G401.6 (cell line): ENCODE results near the gene TMEM156.

Experiments used
- FAIRE-seq: peaks from 2 replicates; lab custom pipeline; 2012; peaks lifted over from hg19 to GRCh38; lab: Jason Lieb, UNC

The TMEM156 gene

GRCh38 chr4:38923746-38924145, 108.5 kb downstream of the TMEM156 start:
- FAIRE-seq: no peak

GRCh38 chr4:38921151-38921550, 111.1 kb downstream of the TMEM156 start:
- FAIRE-seq: no peak

DNA sequence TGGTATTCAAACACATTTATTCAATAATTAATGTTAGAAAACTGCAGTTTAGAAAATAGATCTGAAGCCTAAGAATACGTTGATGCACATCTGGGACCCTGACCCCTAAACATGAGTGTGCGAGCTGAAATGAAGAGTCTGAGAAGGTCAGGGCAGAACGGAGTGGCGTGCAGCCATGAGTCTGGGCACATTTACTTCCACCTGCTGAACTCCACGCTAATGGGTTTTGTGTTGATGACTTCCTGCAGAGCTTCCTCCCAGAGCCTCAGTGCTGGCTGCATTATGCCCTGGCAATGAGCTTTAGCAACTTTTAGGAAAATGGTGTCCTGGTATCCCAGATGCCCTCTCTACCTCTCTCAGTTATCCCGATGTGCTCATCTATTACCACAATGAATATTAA, 111.5 kb downstream of the TMEM156 start:
- FAIRE-seq: no peak

- no peak for FAIRE-seq
Observed at GRCh38 chr4:38920186-38920585, 112.0 kb downstream of the TMEM156 start.

GRCh38 chr4:38919494-38919893, 112.7 kb downstream of the TMEM156 start:
- FAIRE-seq: no peak

- FAIRE-seq: no peak
Observed at GRCh38 chr4:38917481-38918025, 114.7 kb downstream of the TMEM156 start.
